A549 (cell line): ENCODE measurements around the gene SURF2. TPM values are rescaled to one million over a fixed set of nuclear protein-coding genes. Genes with fewer than 3 reads are reported as not detected.

Experiments
- ATAC-seq, 2 experiments: fragments of 200-7000 bp in 1 of 2; fragments of >200 bp in 1 of 2; cut with Nextera tagmentation in 1 of 2; cut with Tn5 transposase in 1 of 2; 3 replicates each; pipeline versions ENCODE4 v1.8.0 to v1.9.1; 2018 to 2020; ENCODE audit warnings: mild to moderate bottlenecking in 1 of 2, moderate library complexity in 1 of 2
- CTCF ChIA-PET: fragments of 300-600 bp; sonication (Branson Sonifier 250); formaldehyde crosslinking; extraction: SDS; loops from one replicate; lab custom pipeline; 2021; ENCODE audit warnings: antibody characterized with exemption, inconsistent platforms; lab: Yijun Ruan, JAX
- POLR2A ChIA-PET: fragments of 350-600 bp; formaldehyde crosslinking; extraction: SDS; loops from one replicate; lab custom pipeline; 2021; ENCODE audit warnings: antibody characterized with exemption, inconsistent platforms; lab: Yijun Ruan, JAX
- DNase-seq, 2 experiments: peaks; one replicate each; pipeline versions ENCODE4 v3.0.0 to v3.0.0-alpha.2; 2011 to 2016; ENCODE audit warnings: low read depth in 1 of 2, low spot score in 1 of 2
- FAIRE-seq: peaks from 2 replicates; lab custom pipeline; 2011; peaks lifted over from hg19 to GRCh38; lab: Jason Lieb, UNC
- H3K27ac ChIP-seq, 2 experiments: fragments of >200 bp; sonication (Bioruptor Twin); formaldehyde crosslinking; 3 replicates each; pipeline ENCODE4 v1.5.1; 2016 to 2017
- H3K4me1 ChIP-seq: fragments of >200 bp; sonication (Bioruptor Twin); formaldehyde crosslinking; 3 replicates; pipeline ENCODE4 v1.6.1; 2016
- H3K4me2 ChIP-seq: fragments of >200 bp; sonication (Bioruptor Twin); formaldehyde crosslinking; 3 replicates; pipeline ENCODE4 v1.6.1; 2016
- H3K4me3 ChIP-seq: fragments of >200 bp; sonication (Bioruptor Twin); formaldehyde crosslinking; 3 replicates; pipeline ENCODE4 v1.5.1; 2016
- H3K9me3 ChIP-seq: fragments of >200 bp; sonication (Bioruptor Twin); formaldehyde crosslinking; 3 replicates; pipeline ENCODE4 v1.6.1; 2016
- BHLHE40 ChIP-seq: IDR thresholded peaks from 2 replicates; pipeline ENCODE4 v1.6.1; 2012; ENCODE audit warnings: low read depth, low read length, inconsistent platforms
- CBX8 ChIP-seq: fragments of 200-600 bp; sonication (generic); IDR thresholded peaks from 2 replicates; pipeline ENCODE4 v1.6.1; 2016
- CHD4 ChIP-seq: fragments of 200-600 bp; sonication (generic); IDR thresholded peaks from 2 replicates; pipeline ENCODE4 v1.6.1; 2016; ENCODE audit warnings: antibody characterized with exemption, mild to moderate bottlenecking, borderline replicate concordance
- EHF ChIP-seq: fragments of 250-450 bp; sonication (Bioruptor Pico); IDR thresholded peaks from 2 replicates; pipeline ENCODE4 v1.5.0; 2020; ENCODE audit warnings: mild to moderate bottlenecking
- EP300 ChIP-seq, 2 experiments: fragments of >200 bp; sonication (Bioruptor Twin); formaldehyde crosslinking; IDR thresholded peaks; 2 replicates in 1 of 2; 3 replicates in 1 of 2; pipeline ENCODE4 v1.6.1; 2016 to 2017
- FOSB ChIP-seq: fragments of 250-450 bp; sonication (Bioruptor Pico); IDR thresholded peaks from 2 replicates; pipeline ENCODE4 v1.5.0; 2020; ENCODE audit warnings: mild to moderate bottlenecking, moderate library complexity
- HDAC2 ChIP-seq: fragments of 200-600 bp; sonication (generic); IDR thresholded peaks from 2 replicates; pipeline ENCODE4 v1.6.1; 2016
- JUN ChIP-seq, 2 experiments: fragments of >200 bp; sonication (Bioruptor Twin); formaldehyde crosslinking; IDR thresholded peaks; 2 replicates in 1 of 2; 3 replicates in 1 of 2; pipeline ENCODE4 v1.6.1; 2016 to 2017
- JUNB ChIP-seq: fragments of >200 bp; sonication (Bioruptor Twin); formaldehyde crosslinking; IDR thresholded peaks from 2 replicates; pipeline ENCODE4 v1.6.1; 2016
- KDM5A ChIP-seq: fragments of 200-600 bp; sonication (generic); IDR thresholded peaks from 2 replicates; pipeline ENCODE4 v1.6.1; 2016; ENCODE audit warnings: antibody characterized with exemption, mild to moderate bottlenecking
- MAZ ChIP-seq: fragments of 150-350 bp; IDR thresholded peaks from 2 replicates; pipeline ENCODE4 v1.6.1; 2014; ENCODE audit warnings: antibody characterized with exemption, low read depth, low read length, borderline replicate concordance
- MYC ChIP-seq: IDR thresholded peaks from 2 replicates; pipeline ENCODE4 v1.6.1; 2012; ENCODE audit warnings: mild to moderate bottlenecking, inconsistent platforms, low read length, improper control_type of control experiment, borderline replicate concordance
- ZC3H11A ChIP-seq: fragments of 450-650 bp; IDR thresholded peaks from 2 replicates; pipeline ENCODE4 v1.6.1; 2014; ENCODE audit warnings: antibody characterized with exemption, mild to moderate bottlenecking
- ZFP36 ChIP-seq: fragments of 450-650 bp; IDR thresholded peaks from 2 replicates; pipeline ENCODE4 v1.6.1; 2014; ENCODE audit warnings: borderline replicate concordance; ENCODE audit not compliant: partially characterized antibody
- ZNF302 ChIP-seq: fragments of 250-450 bp; sonication (Bioruptor Pico); IDR thresholded peaks from 2 replicates; pipeline ENCODE4 v1.9.0; 2021; ENCODE audit warnings: inconsistent platforms, mild to moderate bottlenecking, moderate library complexity
- WGBS: methylation state at CpG from one replicate; pipeline ENCODE4 v1.1.6; 2017; ENCODE audit errors: missing lambda C conversion rate; 5-methylcytosine and 5-hydroxymethylcytosine counted together
- polyA plus RNA-seq, 4 experiments: library from polyadenylated mRNA; depleted of rRNA in 3 of 4; stranded (reverse); fragments of >200 nt; fragmentation: RNase III in 1 of 4; extraction: RNeasy Plus Mini Kit Qiagen cat#74134 plus additional on column Dnase treatment in 1 of 4; gene quantifications; 2 replicates in 3 of 4; 3 replicates in 1 of 4; pipeline ENCODE4 v1.2.3, GENCODE V29; 2011 to 2017
- TF ChIP-seq, protein P1 (sequence below): IDR thresholded peaks from 2 replicates; pipeline ENCODE4 v1.6.1; 2012; ENCODE audit warnings: low read depth, borderline replicate concordance
- TF ChIP-seq, protein P2 (sequence below): IDR thresholded peaks from 2 replicates; pipeline ENCODE4 v1.6.1; 2012
- TF ChIP-seq, protein P3 (sequence below): fragments of >200 bp; sonication (Bioruptor Twin); formaldehyde crosslinking; IDR thresholded peaks from 3 replicates; pipeline ENCODE4 v1.5.1; 2016
- TF ChIP-seq, protein P4 (sequence below): IDR thresholded peaks from 2 replicates; pipeline ENCODE4 v1.6.1; 2012
- TF ChIP-seq, protein P5 (sequence below): fragments of 200-600 bp; sonication (generic); IDR thresholded peaks from 2 replicates; pipeline ENCODE4 v1.6.1; 2016; ENCODE audit warnings: antibody characterized with exemption, mild to moderate bottlenecking, moderate library complexity
- TF ChIP-seq, protein P6 (sequence below): fragments of >200 bp; sonication (Bioruptor Twin); formaldehyde crosslinking; IDR thresholded peaks from 3 replicates; pipeline ENCODE4 v1.6.1; 2016
- TF ChIP-seq, protein P7 (sequence below): fragments of 250-450 bp; sonication (Bioruptor Pico); IDR thresholded peaks from 2 replicates; pipeline ENCODE4 v1.5.0; 2021; ENCODE audit warnings: mild to moderate bottlenecking, moderate library complexity, borderline replicate concordance

The SURF2 gene
- polyA plus RNA-seq, 2 of the 4 experiments (the other 2 are of a cell fraction), result 25.2 to 34.9 TPM

DNA sequence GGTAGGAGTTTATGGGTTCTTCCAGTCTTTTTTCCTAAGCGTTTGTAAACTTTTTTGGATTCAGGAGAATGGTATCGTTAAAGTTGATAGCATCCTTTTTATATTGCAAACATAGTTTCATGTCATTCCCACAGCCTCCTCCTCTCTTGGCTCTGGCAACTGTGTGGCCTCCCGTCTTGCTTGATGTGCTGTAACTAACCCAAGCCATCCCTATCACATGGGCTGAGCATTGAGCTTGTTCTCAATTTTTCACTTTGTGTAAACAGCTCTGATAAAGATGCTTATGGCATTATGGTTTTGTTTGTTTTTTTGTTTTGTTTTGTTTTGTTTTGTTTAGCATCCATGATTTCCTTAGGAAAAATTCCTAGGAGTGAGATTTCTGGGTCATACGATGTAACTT, 24.4 kb downstream of the SURF2 start:
- Histone ChIP-seq H3K4me2 (no peak overlapping the region), H3K4me1 (peaks cover 15% of the 10 kb centered on the region), H3K27ac (no peak overlapping the region), H3K9me3 (no peaks in the 10 kb centered on the region), H3K4me3 (no peak overlapping the region)
- 86% methylated on average over 4 of the region's 4 CpGs for WGBS
- ChIA-PET POLR2A (interaction anchor here (0.7 to 1.2 kb wide), 6 partner anchors 14 to 939 kb away, joined by 3 to 7 read pairs (median 5); partner anchors contain the start of genes MED22 and RPL7A), CTCF (interaction anchor here (1.1 to 1.8 kb wide), 3 partner anchors 18 to 106 kb away, joined by 3 to 6 read pairs (median 3); no protein-coding TSS in a partner anchor)
- DNase-seq (no peak), ATAC-seq (no peak), FAIRE-seq (no peak)
- TF ChIP-seq MAZ (no peak), ZC3H11A (no peak), JUN (IDR thresholded peaks at IDR 0.05) (no peak), EHF (no peak), JUNB (no peak), EP300 (IDR thresholded peaks at IDR 0.05) (no peak), HDAC2 (no peak), BHLHE40 (no peak), CHD4 (no peak)
- TF ChIP-seq, protein P1, sequence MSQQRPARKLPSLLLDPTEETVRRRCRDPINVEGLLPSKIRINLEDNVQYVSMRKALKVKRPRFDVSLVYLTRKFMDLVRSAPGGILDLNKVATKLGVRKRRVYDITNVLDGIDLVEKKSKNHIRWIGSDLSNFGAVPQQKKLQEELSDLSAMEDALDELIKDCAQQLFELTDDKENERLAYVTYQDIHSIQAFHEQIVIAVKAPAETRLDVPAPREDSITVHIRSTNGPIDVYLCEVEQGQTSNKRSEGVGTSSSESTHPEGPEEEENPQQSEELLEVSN, result no peak
- TF ChIP-seq, protein P2, sequence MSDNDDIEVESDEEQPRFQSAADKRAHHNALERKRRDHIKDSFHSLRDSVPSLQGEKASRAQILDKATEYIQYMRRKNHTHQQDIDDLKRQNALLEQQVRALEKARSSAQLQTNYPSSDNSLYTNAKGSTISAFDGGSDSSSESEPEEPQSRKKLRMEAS, result no peak
- TF ChIP-seq, protein P3, sequence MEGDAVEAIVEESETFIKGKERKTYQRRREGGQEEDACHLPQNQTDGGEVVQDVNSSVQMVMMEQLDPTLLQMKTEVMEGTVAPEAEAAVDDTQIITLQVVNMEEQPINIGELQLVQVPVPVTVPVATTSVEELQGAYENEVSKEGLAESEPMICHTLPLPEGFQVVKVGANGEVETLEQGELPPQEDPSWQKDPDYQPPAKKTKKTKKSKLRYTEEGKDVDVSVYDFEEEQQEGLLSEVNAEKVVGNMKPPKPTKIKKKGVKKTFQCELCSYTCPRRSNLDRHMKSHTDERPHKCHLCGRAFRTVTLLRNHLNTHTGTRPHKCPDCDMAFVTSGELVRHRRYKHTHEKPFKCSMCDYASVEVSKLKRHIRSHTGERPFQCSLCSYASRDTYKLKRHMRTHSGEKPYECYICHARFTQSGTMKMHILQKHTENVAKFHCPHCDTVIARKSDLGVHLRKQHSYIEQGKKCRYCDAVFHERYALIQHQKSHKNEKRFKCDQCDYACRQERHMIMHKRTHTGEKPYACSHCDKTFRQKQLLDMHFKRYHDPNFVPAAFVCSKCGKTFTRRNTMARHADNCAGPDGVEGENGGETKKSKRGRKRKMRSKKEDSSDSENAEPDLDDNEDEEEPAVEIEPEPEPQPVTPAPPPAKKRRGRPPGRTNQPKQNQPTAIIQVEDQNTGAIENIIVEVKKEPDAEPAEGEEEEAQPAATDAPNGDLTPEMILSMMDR, result no peak

DNA sequence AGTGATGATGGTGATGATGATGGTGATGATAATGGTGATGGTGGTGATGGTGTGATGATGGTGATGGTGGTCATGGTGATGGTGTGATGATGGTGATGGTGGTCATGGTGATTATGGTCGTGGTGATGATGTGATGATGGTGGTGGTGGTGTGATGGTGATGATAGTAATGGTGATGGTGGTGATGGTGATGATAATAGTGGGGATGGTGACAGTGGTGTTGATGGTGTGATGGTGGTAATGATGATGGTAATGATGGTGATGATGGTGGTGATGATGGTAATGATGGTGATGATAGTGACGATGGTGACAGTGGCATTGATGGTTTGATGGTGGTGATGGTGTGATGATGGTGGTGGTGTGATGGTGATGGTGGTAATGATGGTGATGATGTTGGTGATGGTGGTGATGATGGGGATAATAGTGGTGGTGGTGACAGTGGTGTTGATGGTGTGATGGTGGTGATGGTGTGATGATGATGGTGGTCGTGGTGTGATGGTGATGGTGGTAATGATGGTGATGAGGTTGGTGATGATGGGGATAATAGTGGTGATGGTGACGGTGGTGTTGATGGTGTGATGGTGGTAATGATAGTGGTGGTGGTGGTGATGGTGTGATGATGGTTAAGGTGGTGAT, 26.3 kb downstream of the SURF2 start:
- CTCF ChIA-PET, result no interaction called here
- no peak overlapping the region for H3K27ac ChIP-seq
- 26% methylated on average over 4 of the region's 4 CpGs for WGBS
- ATAC-seq, result no peak
- peaks cover 7% of the 10 kb centered on the region for H3K4me1 ChIP-seq
- POLR2A ChIA-PET, result no interaction called here
- no peak for FAIRE-seq
- H3K9me3 ChIP-seq, result no peaks in the 10 kb centered on the region
- H3K4me2 ChIP-seq, result no peak overlapping the region
- no peak for DNase-seq
- H3K4me3 ChIP-seq, result no peak overlapping the region
- TF ChIP-seq FOSB (CRISPR knock-in tag) (no peak), HDAC2 (no peak), ZFP36 (no peak), ZNF302 (no peak), KDM5A (no peak), MYC (no peak), JUN (IDR thresholded peaks at IDR 0.05) (no peak), CBX8 (no peak), EHF (no peak)
- TF ChIP-seq, protein P4, sequence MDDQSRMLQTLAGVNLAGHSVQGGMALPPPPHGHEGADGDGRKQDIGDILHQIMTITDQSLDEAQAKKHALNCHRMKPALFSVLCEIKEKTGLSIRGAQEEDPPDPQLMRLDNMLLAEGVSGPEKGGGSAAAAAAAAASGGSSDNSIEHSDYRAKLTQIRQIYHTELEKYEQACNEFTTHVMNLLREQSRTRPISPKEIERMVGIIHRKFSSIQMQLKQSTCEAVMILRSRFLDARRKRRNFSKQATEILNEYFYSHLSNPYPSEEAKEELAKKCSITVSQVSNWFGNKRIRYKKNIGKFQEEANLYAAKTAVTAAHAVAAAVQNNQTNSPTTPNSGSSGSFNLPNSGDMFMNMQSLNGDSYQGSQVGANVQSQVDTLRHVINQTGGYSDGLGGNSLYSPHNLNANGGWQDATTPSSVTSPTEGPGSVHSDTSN, result no peak
- TF ChIP-seq, protein P5, sequence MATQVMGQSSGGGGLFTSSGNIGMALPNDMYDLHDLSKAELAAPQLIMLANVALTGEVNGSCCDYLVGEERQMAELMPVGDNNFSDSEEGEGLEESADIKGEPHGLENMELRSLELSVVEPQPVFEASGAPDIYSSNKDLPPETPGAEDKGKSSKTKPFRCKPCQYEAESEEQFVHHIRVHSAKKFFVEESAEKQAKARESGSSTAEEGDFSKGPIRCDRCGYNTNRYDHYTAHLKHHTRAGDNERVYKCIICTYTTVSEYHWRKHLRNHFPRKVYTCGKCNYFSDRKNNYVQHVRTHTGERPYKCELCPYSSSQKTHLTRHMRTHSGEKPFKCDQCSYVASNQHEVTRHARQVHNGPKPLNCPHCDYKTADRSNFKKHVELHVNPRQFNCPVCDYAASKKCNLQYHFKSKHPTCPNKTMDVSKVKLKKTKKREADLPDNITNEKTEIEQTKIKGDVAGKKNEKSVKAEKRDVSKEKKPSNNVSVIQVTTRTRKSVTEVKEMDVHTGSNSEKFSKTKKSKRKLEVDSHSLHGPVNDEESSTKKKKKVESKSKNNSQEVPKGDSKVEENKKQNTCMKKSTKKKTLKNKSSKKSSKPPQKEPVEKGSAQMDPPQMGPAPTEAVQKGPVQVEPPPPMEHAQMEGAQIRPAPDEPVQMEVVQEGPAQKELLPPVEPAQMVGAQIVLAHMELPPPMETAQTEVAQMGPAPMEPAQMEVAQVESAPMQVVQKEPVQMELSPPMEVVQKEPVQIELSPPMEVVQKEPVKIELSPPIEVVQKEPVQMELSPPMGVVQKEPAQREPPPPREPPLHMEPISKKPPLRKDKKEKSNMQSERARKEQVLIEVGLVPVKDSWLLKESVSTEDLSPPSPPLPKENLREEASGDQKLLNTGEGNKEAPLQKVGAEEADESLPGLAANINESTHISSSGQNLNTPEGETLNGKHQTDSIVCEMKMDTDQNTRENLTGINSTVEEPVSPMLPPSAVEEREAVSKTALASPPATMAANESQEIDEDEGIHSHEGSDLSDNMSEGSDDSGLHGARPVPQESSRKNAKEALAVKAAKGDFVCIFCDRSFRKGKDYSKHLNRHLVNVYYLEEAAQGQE, result no peak
- TF ChIP-seq, protein P1, result no peak
- TF ChIP-seq, protein P3, result no peak
- TF ChIP-seq, protein P6, sequence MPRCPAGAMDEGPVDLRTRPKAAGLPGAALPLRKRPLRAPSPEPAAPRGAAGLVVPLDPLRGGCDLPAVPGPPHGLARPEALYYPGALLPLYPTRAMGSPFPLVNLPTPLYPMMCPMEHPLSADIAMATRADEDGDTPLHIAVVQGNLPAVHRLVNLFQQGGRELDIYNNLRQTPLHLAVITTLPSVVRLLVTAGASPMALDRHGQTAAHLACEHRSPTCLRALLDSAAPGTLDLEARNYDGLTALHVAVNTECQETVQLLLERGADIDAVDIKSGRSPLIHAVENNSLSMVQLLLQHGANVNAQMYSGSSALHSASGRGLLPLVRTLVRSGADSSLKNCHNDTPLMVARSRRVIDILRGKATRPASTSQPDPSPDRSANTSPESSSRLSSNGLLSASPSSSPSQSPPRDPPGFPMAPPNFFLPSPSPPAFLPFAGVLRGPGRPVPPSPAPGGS, result no peak
- TF ChIP-seq, protein P7, sequence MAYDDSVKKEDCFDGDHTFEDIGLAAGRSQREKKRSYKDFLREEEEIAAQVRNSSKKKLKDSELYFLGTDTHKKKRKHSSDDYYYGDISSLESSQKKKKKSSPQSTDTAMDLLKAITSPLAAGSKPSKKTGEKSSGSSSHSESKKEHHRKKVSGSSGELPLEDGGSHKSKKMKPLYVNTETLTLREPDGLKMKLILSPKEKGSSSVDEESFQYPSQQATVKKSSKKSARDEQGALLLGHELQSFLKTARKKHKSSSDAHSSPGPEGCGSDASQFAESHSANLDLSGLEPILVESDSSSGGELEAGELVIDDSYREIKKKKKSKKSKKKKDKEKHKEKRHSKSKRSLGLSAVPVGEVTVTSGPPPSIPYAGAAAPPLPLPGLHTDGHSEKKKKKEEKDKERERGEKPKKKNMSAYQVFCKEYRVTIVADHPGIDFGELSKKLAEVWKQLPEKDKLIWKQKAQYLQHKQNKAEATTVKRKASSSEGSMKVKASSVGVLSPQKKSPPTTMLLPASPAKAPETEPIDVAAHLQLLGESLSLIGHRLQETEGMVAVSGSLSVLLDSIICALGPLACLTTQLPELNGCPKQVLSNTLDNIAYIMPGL (CRISPR knock-in tag), result no peak
